Stimulated activated effector memory CD8-positive, alpha-beta T cell treated with anti-CD3 and anti-CD28 coated beads, Interleukin-12 subunit alpha, Interleukin-12 subunit beta, amount 100 ng/mL, for 72 hours (primary cell): Measurements from ENCODE around the gene MUC13.
A peak's percentile ranks its signal among the peaks of the same experiment; 100 is the strongest.

ENCODE experiments used
- ATAC-seq: fragments of 150-1000 bp; cut with Tn5 transposase; 2 replicates; pipeline ENCODE4 v1.10.0; 2021
- DNase-seq, 2 donors: peaks; one replicate each; pipeline ENCODE4 v3.0.0; 2021 to 2022; ENCODE audit warnings: low spot score in 2 of 2
- H3K27ac Mint-ChIP-seq: one replicate; pipeline ENCODE4 v1.8.0; 2022; ENCODE audit warnings: mild to moderate bottlenecking, mixed read lengths
- H3K36me3 Mint-ChIP-seq: one replicate; pipeline ENCODE4 v1.8.0; 2022; ENCODE audit warnings: mild to moderate bottlenecking, mixed read lengths
- H3K4me1 Mint-ChIP-seq: one replicate; pipeline ENCODE4 v1.8.0; 2022; ENCODE audit warnings: mixed read lengths
- H3K4me3 Mint-ChIP-seq: one replicate; pipeline ENCODE4 v1.8.0; 2022; ENCODE audit warnings: mild to moderate bottlenecking, mixed read lengths
- H3K9me3 Mint-ChIP-seq: one replicate; pipeline ENCODE4 v1.8.0; 2022; ENCODE audit warnings: mixed read lengths

The MUC13 gene

GRCh38 chr3:124878561-124879336 is 55.8 kb downstream of the MUC13 start:
- ATAC-seq (peak; percentile 71), DNase-seq (no peak)
- H3K9me3 Mint-ChIP-seq: no peaks in the 10 kb centered on the region
- H3K36me3 Mint-ChIP-seq: no peaks in the 10 kb centered on the region
- no peak overlapping the region for H3K27ac Mint-ChIP-seq
- no peak overlapping the region for H3K4me3 Mint-ChIP-seq
- H3K4me1 Mint-ChIP-seq: peaks cover 7% of the 10 kb centered on the region

- DNase-seq (no peak), ATAC-seq (no peak)
- Mint-ChIP-seq H3K4me1 (peaks cover 7% of the 10 kb centered on the region), H3K36me3 (no peaks in the 10 kb centered on the region), H3K9me3 (no peaks in the 10 kb centered on the region), H3K27ac (no peak overlapping the region), H3K4me3 (no peak overlapping the region)
Observed at GRCh38 chr3:124877674-124878073, 56.9 kb downstream of the MUC13 start.

GRCh38 chr3:124876401-124876878 is 58.1 kb downstream of the MUC13 start:
- no peak overlapping the region for H3K4me3 Mint-ChIP-seq
- no peaks in the 10 kb centered on the region for H3K36me3 Mint-ChIP-seq
- peaks cover 7% of the 10 kb centered on the region for H3K4me1 Mint-ChIP-seq
- ATAC-seq (no peak), DNase-seq (no peak)
- H3K9me3 Mint-ChIP-seq: no peaks in the 10 kb centered on the region
- no peak overlapping the region for H3K27ac Mint-ChIP-seq

GRCh38 chr3:124873226-124873625 is 61.3 kb downstream of the MUC13 start:
- no peaks in the 10 kb centered on the region for H3K36me3 Mint-ChIP-seq
- no peaks in the 10 kb centered on the region for H3K9me3 Mint-ChIP-seq
- no peaks in the 10 kb centered on the region for H3K4me1 Mint-ChIP-seq
- ATAC-seq: no peak
- DNase-seq: no peak
- H3K4me3 Mint-ChIP-seq: no peak overlapping the region
- no peak overlapping the region for H3K27ac Mint-ChIP-seq

GRCh38 chr3:124867511-124867910 is 67.0 kb downstream of the MUC13 start:
- Mint-ChIP-seq H3K27ac (no peak overlapping the region), H3K4me3 (no peak overlapping the region), H3K36me3 (no peaks in the 10 kb centered on the region), H3K4me1 (no peaks in the 10 kb centered on the region), H3K9me3 (no peaks in the 10 kb centered on the region)
- ATAC-seq: no peak
- no peak for DNase-seq

- H3K4me3 Mint-ChIP-seq: no peak overlapping the region
- no peaks in the 10 kb centered on the region for H3K36me3 Mint-ChIP-seq
- DNase-seq (no peak), ATAC-seq (peak; percentile 13)
- no peaks in the 10 kb centered on the region for H3K9me3 Mint-ChIP-seq
- H3K27ac Mint-ChIP-seq: no peak overlapping the region
- no peaks in the 10 kb centered on the region for H3K4me1 Mint-ChIP-seq
Observed at GRCh38 chr3:124862006-124862405, 72.5 kb downstream of the MUC13 start.

- no peak for DNase-seq
- Mint-ChIP-seq H3K9me3 (no peaks in the 10 kb centered on the region), H3K4me3 (no peak overlapping the region), H3K27ac (no peak overlapping the region), H3K36me3 (no peaks in the 10 kb centered on the region), H3K4me1 (no peaks in the 10 kb centered on the region)
- no peak for ATAC-seq
Observed at GRCh38 chr3:124861041-124861440, 73.5 kb downstream of the MUC13 start.

GRCh38 chr3:124860599-124860998 is 74.0 kb downstream of the MUC13 start:
- Mint-ChIP-seq H3K27ac (no peak overlapping the region), H3K9me3 (no peaks in the 10 kb centered on the region), H3K36me3 (no peaks in the 10 kb centered on the region), H3K4me1 (no peaks in the 10 kb centered on the region), H3K4me3 (no peak overlapping the region)
- ATAC-seq (no peak), DNase-seq (no peak)

GRCh38 chr3:124859025-124859424 is 75.5 kb downstream of the MUC13 start:
- no peak for ATAC-seq
- no peak overlapping the region for H3K27ac Mint-ChIP-seq
- no peak for DNase-seq
- no peaks in the 10 kb centered on the region for H3K36me3 Mint-ChIP-seq
- no peaks in the 10 kb centered on the region for H3K9me3 Mint-ChIP-seq
- H3K4me1 Mint-ChIP-seq: no peaks in the 10 kb centered on the region
- H3K4me3 Mint-ChIP-seq: no peak overlapping the region

- H3K4me3 Mint-ChIP-seq: no peak overlapping the region
- no peak overlapping the region for H3K27ac Mint-ChIP-seq
- no peaks in the 10 kb centered on the region for H3K9me3 Mint-ChIP-seq
- ATAC-seq (no peak), DNase-seq (no peak)
- H3K36me3 Mint-ChIP-seq: no peaks in the 10 kb centered on the region
- no peaks in the 10 kb centered on the region for H3K4me1 Mint-ChIP-seq
Observed at GRCh38 chr3:124858275-124858674, 76.3 kb downstream of the MUC13 start.

- Mint-ChIP-seq H3K4me3 (no peak overlapping the region), H3K36me3 (no peaks in the 10 kb centered on the region), H3K4me1 (no peaks in the 10 kb centered on the region), H3K9me3 (no peaks in the 10 kb centered on the region), H3K27ac (no peak overlapping the region)
- DNase-seq (no peak), ATAC-seq (no peak)
Observed at GRCh38 chr3:124856677-124857076, 77.9 kb downstream of the MUC13 start.
